HG03066 (cell line): Measurements from ENCODE around the gene CNTNAP4.

Experiments
- ATAC-seq: cut with Tn5 transposase; IDR thresholded peaks from one replicate; pipeline ENCODE4 v1.9.1; 2021; ENCODE audit warnings: low read depth; ENCODE audit not compliant: unreplicated experiment

The CNTNAP4 gene

GRCh38 chr16:76303637-76304314 is 26.6 kb downstream of the CNTNAP4 start:
- no peak for ATAC-seq

DNA sequence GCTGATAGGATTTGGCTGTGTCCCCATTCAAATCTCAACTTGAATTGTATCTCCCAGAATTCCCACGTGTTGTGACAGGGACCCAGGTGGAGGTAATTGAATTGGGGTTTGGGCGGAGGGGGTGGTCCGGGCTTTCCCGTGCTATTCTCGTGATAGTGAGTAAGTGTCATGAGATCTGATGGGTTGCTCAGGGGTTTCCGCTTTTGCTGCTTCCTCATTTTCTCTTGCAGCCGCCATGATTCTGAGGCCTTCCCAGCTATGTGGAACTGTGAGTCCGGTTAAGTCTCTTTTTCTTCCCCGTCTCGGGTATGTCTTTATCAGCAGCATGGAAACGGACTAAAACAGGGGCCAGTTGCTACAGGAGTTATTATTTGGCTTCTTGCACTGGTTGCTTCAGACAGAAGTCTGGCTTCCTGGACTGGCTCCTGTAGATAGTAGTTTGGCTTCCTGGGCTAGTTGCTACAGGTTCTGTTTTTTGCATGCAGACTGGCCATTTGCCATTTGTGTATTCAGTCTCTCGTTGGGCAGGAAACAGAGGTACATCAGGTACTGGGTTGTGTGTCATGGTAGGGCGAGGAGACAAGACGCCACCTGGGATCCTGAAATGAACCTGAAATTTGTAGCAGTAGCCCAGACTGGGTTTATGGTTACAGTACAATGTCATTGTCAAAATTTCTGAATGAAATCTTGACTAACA is 32.6 kb downstream of the CNTNAP4 start:
- no peak for ATAC-seq

DNA sequence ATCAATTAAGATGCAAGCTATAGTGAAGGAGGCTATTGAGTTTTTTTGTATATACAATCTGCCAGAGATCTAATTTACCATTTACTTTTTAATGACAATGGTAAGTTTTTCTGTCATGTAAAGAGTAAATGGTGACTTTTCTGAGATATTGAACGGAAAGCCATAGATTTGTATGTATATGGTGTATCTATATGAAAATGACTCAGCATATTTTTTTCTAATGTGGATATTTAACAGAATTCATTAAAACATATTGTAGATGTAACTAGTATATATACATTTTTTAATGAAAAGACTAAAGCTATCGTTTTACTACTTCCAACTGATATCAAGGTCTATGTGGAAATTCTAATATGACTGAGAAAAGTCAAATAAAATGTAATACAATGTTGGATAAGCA is 34.1 kb downstream of the CNTNAP4 start:
- ATAC-seq, result no peak

GRCh38 chr16:76318565-76318964 is 41.4 kb downstream of the CNTNAP4 start:
- ATAC-seq, result no peak

DNA sequence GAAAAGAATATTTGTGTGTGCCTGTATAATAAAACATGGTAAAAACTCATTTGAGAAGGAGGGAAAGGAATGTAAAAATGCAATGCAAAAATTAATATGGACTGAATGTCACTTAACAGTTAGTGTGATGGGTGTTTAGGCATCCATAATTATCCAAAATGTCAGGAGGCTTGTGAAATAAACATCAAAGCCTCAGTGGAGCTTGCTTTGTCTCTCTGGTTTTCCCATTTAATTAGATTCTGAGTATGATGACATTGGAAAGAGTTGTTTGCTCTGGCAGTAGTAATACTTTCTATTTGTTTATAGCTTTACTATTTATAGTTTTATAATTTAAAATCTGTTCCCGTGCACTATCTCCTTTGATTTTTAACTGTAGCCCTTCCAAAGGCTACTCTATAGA is 51.9 kb downstream of the CNTNAP4 start:
- no peak for ATAC-seq

GRCh38 chr16:76335180-76335974 is 58.2 kb downstream of the CNTNAP4 start:
- ATAC-seq, result no peak

DNA sequence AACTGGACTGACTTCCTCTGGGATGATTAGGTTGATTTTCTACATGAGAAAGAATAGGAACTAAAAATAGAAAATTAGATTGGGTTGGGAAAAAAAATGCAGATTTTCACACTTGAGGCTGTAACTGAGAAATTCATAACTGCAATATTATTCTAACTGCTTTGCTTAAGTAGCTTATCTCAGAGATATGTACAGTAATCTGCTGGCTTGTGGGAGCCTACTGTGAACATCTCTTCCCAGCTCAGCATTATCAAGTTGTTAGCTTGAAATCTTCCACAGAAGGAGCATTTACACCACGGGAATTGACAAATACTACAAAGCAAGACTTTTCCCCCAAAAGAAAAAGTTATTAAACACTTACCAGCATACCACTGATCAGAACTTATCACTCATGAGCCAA is 58.9 kb downstream of the CNTNAP4 start:
- no peak for ATAC-seq

- no peak for ATAC-seq
Observed at GRCh38 chr16:76338472-76338871, 61.3 kb downstream of the CNTNAP4 start.

DNA sequence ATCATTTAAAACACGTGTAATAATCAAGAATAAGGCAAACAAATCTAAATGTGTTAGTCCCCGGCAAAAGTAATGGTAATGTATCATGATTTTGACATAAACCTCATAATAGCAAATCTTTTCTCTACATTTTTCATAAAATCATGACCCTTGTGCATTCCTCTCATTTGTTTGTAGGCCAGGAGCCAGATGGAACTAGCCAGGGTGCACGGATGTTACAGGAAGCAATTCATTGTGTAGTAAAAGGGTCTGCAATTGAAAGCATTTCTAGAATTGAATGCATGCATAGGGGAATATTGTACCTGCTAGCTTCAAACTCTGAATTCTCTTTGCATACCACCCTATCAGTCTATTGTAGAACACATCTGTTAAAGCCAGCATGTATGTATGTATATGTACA is 66.6 kb downstream of the CNTNAP4 start:
- no peak for ATAC-seq

GRCh38 chr16:76345163-76345661 is 68.0 kb downstream of the CNTNAP4 start:
- ATAC-seq, result no peak

GRCh38 chr16:76346210-76346609 is 69.0 kb downstream of the CNTNAP4 start:
- ATAC-seq, result no peak

GRCh38 chr16:76351441-76351840 is 74.2 kb downstream of the CNTNAP4 start:
- no peak for ATAC-seq

DNA sequence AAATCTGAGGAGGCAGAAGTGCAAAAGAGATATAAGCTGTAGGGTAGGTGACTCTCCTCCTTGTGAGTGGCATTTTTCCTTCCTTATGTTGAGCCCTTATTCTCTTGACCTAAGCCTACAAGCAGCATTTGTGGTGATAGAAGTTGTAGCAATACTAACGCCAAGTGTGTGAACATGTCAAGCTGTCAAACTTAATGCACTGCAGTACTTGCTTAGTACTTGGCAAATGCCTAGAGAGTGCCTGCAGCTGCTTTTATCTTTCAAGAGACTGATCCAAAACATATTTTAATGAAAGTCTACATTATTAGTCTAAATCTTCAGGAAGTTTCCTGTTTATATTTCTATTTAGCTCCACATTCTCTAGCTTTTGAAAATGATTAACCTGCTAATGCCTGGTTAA is 83.2 kb downstream of the CNTNAP4 start:
- no peak for ATAC-seq

DNA sequence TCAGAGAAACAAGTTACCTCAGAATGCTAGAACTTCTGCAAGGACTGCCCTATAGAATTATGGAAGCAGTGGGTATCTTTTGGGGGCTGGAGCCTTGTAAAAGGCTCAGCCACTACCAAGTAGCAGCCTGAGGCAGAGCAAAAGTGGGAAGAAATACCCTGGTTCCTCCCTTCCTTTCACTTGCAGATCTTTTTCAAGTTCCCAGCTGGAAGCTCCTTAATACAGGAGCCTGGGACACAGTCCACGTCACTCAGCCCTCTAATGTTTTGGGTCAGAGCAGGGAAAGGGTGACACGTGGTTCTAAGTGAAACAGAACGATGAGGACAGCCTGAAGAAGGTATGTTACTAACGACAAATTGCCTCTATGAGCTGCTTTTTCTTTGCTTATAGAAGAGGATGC is 93.1 kb downstream of the CNTNAP4 start:
- no peak for ATAC-seq

- no peak for ATAC-seq
Observed at GRCh38 chr16:76371441-76371840, 94.2 kb downstream of the CNTNAP4 start.

DNA sequence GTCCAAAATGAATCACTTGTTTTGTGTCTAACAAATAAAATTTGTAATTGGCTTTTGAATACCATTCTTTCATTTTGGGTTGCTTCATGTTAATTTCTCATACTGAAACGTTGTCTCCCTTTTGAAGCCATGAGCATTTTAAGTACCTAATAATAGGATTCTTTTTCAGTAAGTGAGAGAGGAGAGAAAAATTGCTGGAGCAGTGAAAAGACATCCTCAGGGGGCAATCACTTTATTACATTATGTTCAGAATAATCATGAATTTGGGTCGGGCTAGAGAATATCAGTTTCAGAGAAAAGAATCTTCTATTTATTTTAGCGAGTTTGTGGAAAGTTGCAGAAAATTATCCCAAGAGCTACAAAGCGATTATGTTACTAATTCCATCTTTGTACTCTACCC is 96.8 kb downstream of the CNTNAP4 start:
- no peak for ATAC-seq

DNA sequence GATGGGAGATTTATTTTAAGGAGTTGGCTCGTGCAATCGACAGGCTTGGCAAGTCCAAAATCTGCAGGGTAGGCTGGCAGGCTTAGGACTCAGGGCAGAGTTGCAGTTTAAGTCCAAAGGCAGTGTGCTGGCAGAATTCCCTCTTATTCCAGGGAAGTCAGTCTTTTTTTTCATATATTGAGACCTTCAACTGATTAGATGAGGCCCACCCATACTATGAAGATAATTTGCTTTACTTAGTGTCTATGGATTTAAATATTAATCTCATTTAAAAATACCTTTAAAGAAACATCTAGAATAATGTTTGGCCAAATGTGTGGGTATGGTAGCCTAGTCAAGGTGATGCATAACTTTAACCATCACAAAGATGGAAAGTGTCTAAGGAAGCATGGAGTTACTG is 99.8 kb downstream of the CNTNAP4 start:
- no peak for ATAC-seq

- no peak for ATAC-seq
Observed at GRCh38 chr16:76378020-76378419, 100.8 kb downstream of the CNTNAP4 start.

- no peak for ATAC-seq
Observed at GRCh38 chr16:76381096-76381495, 103.9 kb downstream of the CNTNAP4 start.

- ATAC-seq, result no peak
Observed at GRCh38 chr16:76385601-76386230, 108.5 kb downstream of the CNTNAP4 start.

- no peak for ATAC-seq
Observed at GRCh38 chr16:76386784-76387183, 109.6 kb downstream of the CNTNAP4 start.
